CD4-positive, alpha-beta T cell treated with Interleukin-17A for 4 hours (primary cell): ENCODE measurements around the gene LRRC37B.
"Not testable (repeated sequence)": the region's sequence is repeated elsewhere in the genome, so short reads cannot be mapped to it uniquely, and the experiment has no call there.

Source experiments
- DNase-seq: peaks from one replicate; pipeline ENCODE4 v3.0.0-alpha.2; 2020; ENCODE audit warnings: mixed read lengths

The LRRC37B gene

GRCh38 chr17:32042266-32042665 is 35.1 kb downstream of the LRRC37B start:
- not testable (repeated sequence) for DNase-seq

- DNase-seq, result not testable (repeated sequence)
These were observed 38.4 kb downstream of the LRRC37B start for GRCh38 chr17:32045611-32046010.

- DNase-seq, result not testable (repeated sequence)
These were observed 40.5 kb downstream of the LRRC37B start for GRCh38 chr17:32047663-32048062.

- DNase-seq, result peak; percentile 13
These were observed 47.8 kb downstream of the LRRC37B start for GRCh38 chr17:32054985-32055384.

GRCh38 chr17:32055425-32055824 is 48.2 kb downstream of the LRRC37B start:
- not testable (repeated sequence) for DNase-seq

- not testable (repeated sequence) for DNase-seq
These were observed 49.3 kb downstream of the LRRC37B start for GRCh38 chr17:32056500-32056899.

- not testable (repeated sequence) for DNase-seq
These were observed 50.4 kb downstream of the LRRC37B start for GRCh38 chr17:32057460-32058105.

GRCh38 chr17:32060695-32061094 is 53.5 kb downstream of the LRRC37B start:
- not testable (repeated sequence) for DNase-seq

- not testable (repeated sequence) for DNase-seq
These were observed 54.7 kb downstream of the LRRC37B start for GRCh38 chr17:32061840-32062239.

- DNase-seq, result not testable (repeated sequence)
These were observed 56.9 kb downstream of the LRRC37B start for GRCh38 chr17:32064091-32064490.

GRCh38 chr17:32066123-32066680 is 59.0 kb downstream of the LRRC37B start:
- DNase-seq, result not testable (repeated sequence)

GRCh38 chr17:32066863-32067642 is 59.9 kb downstream of the LRRC37B start:
- peak; percentile 5 for DNase-seq

GRCh38 chr17:32069067-32069466 is 61.9 kb downstream of the LRRC37B start:
- not testable (repeated sequence) for DNase-seq

- DNase-seq, result not testable (repeated sequence)
These were observed 64.8 kb downstream of the LRRC37B start for GRCh38 chr17:32071961-32072360.

GRCh38 chr17:32073131-32073530 is 65.9 kb downstream of the LRRC37B start:
- DNase-seq, result not testable (repeated sequence)

GRCh38 chr17:32079753-32080152 is 72.6 kb downstream of the LRRC37B start:
- DNase-seq, result peak; percentile 64

GRCh38 chr17:32083550-32083979 is 76.4 kb downstream of the LRRC37B start:
- not testable (repeated sequence) for DNase-seq

GRCh38 chr17:32084003-32084941 is 77.1 kb downstream of the LRRC37B start:
- DNase-seq, result peak; percentile 12

- DNase-seq, result not testable (repeated sequence)
These were observed 78.0 kb downstream of the LRRC37B start for GRCh38 chr17:32084942-32085829.

GRCh38 chr17:32086833-32087232 is 79.7 kb downstream of the LRRC37B start:
- not testable (repeated sequence) for DNase-seq

- not testable (repeated sequence) for DNase-seq
These were observed 84.9 kb downstream of the LRRC37B start for GRCh38 chr17:32092062-32092461.
